T-helper 2 cell (primary cell): ENCODE measurements around the gene MRPS18A.
"Not testable (repeated sequence)": the region's sequence is repeated elsewhere in the genome, so short reads cannot be mapped to it uniquely, and the experiment has no call there.

Source experiments
- DNase-seq, 5 experiments: peaks; one replicate each; pipeline versions ENCODE4 v3.0.0 to v3.0.0-alpha.2; 2012 to 2022

Gene MRPS18A

DNA sequence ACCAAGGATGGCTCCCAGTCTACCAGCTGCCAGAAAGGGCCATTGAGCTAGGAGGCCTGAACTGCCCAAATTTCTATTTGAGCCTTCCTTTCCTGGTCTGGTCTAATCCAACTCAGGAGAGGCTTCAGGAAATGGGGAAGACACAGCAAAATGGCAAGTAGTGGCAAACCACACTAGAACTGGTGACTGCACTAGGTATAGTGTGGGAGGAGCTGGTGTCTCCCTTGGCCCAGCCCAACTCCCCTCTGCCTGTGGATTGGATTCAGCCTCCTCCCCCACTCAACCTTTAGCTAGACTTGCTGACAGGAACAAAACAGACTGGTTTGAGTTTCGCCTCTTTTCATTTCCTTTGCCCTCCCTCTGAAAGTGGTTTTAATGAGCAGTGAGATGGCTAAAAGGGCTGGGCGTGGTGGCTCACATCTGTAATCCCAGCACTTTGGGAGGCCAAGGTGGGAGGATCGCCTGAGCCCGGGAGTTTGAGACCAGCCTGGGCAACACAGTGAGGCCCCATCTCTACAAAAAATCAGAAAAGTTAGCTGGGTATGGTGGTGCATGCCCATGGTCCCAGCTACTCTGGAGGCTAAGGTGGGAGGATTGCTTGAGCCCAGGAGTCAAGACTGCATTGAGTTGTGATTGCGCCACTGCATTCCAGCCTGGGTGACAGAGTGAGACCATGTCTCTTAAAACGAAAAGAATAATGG is 17.5 kb downstream of the MRPS18A start:
- DNase-seq: peak in 1 of 5 experiments; percentile 67

DNA sequence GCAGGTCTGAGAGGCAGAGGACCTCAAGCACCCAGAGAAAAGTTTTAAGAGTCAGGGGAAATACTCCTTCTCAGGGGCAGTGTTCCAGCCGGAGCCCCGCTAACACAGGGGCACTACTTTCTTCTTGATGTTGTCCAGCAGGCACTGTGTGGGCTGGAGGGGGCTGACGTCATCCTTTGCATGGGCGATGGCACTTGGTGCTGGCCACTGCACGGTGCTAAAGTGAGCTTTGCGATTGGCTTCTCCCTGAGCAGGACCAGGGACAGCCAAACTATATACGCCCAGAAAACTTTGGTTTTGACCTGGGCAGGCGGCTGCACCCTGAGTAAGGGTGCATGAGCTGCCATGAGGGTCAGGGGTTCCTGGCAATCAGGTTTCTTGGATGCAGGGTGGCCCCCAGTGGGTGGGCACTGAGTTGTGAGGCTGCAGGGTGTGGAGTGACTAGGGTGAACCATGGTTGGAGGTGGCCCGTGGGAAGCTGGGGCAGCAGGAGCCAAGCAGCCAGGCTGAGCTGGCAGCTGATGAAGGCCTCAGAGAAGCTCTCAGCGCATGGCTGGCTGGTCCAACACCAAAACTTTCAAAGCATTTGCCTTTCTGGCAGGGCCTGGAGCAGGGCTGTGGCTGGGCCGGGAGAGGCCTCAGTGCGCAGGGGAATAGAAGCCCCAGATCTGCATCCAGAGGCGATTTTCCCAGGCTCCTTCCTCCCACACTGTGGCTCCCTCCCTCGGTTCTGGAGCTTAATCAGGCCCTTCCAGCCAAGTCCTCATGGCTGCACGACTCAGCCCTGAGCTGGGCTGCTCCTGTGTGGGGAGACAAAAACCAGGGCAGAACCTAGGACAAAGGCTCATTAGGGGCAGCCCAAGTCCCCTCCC is 18.3 kb downstream of the MRPS18A start:
- DNase-seq: no peak

DNA sequence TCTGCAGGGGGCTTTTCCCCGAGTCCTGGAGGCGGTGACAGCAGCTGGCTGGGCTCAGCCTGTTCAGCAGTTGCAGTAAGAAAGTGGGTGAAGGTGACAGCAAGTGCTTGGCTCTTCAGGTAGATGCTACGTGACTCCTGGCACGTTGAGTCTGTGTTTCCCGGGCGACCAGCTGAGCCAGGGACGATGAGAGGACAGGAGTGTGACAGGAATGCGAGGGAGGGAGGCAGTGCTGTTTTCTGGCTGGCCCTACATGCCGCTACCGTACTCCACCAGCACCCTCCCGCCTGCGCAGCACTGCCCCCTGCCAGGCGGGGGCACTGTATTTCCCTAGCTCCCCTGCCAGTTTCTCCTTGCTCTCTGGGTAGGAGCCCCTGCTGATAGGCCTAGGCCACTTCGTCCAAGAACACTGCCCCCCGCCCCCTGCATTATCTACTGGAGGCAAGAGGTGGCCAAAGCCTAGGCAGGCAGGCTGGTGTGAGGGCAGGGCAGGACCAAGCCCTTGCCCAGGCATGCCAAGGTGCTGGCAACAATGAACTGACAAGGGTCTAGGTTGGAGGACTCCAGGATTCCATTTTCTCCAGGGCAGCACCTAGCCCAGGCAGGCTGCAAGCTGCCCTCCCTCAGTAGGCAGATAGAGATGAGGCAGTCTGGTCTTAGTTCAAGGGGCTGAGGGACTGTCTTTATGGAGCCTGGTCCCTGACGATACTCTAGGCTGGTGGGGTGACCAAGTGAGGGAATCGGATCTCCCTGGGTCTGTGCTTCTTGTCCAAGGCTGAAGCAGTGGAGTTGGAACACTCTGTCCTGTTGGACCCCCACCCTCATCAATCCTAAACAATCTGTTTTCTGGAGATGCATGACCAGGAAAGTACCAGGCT is 19.2 kb downstream of the MRPS18A start:
- DNase-seq: peak in 3 of 5 experiments; percentile 9 to 68 (median 10)

DNA sequence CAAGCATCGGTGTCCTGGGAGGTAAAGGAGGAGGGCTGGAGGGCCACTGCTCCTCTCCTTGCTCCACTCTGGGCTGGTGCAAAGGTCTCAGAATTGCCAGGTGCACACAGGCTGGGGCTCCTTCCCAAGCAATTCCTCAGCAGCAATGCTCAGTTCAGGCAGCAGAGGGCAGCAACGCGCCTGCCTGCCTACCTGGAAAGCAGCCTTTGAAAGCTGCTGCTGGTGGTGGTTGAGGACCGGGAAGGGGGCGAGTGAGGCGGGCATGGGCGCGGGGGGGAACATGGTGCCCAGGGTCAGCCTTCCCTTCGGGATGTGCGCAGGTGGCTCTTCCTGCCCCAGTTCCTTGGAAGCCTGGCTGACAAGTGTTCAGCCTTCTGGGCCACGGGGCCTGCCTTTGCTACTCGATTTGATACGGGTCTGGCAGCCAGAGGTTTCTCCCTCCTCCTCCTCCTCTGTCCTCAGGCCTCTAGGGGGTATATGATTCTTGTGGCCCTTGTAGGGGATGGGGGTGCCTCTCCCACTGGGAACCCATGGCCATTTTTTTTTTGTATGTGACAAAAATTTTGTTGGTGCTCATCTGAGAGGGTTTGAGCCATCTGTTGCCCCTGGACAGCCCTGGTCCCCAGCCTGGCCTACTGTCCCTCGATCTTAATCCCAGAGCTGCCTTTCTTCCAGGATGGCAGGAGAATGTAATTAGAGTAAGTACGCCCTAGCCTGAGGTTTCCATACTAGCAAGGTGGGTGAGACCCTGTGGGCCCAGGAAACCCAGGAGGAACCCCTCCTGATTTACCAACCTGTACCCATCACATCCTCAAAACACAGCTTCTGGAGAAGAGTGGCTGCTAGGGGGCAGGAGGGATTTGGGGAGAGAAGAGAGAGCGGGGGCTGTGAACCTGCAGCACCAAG is 20.1 kb downstream of the MRPS18A start:
- DNase-seq: peak; percentile 53 to 78 (median 67)

DNA sequence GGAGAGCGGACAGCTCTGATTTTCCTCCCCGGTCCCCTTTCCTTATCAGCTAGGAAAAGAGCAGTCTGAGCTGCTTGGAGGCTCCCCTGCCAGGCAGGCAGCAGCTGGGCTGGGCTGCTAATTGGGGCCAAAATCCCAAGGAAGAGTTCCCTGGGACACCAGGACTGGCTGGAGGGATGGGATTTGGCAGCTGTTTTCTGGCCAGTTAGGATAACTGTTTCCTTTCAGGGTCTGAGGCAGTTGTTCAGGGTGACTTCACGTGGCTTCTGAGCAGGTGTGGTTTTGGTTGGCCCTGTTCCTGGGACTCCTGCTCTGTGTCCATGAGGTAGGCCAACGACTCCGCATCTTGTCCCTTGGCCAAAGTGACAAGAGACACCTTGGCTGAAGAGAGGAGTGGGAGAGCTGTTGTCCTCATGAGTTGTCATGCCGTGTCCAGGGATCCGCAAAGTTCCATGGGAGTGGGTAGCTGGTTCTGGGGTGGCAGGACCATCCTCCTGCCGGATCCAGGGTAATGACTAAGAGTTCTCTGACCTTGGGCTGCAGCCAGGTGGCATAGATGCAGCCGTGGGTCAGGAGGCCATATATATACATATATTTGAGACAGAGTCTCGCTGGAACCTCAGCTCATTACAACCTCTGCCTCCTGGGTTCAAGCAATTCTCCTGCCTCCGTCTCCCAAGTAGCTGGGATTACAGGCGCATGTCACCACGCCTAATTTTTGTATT is 21.2 kb downstream of the MRPS18A start:
- no peak for DNase-seq

DNA sequence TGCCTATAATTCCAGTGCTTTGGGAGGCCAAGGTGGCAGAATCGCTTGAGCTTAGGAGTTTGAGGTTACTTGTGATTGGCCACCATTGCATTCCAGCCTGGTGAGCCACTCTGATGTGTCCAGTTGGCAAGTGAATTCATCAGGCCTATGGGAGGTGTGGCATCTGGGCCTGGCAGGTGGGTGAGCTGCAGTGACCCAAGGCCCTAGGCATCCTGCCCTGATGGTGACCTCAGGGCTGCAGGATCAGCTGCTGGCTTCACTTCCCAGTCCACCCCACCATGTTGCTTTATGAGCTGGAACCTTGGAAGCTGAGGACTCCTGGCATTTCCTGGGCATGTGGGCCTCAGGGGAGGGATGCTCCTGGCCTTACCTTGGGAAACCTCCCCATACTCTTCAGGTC is 22.2 kb downstream of the MRPS18A start:
- no peak for DNase-seq

DNA sequence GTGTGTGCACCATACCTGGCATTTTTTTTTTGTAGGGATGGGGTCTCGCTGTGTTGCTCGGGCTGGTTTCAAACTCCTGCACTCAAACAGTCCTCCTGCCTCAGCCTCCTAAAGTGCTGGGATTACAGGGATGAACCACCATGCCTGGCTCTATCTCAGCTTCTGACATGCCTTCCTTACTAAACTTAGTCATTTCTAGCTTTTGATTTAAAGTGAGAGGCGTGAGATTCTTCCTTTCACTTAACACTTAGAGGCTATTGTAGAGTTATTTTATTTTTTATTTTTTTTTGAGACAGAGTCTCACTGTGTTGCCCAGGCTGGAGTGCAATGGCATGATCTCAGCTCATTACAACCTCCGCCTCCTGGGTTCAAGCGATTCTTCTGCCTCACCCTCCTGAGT is 24.6 kb downstream of the MRPS18A start:
- peak in 1 of 5 experiments; percentile 24 for DNase-seq

DNA sequence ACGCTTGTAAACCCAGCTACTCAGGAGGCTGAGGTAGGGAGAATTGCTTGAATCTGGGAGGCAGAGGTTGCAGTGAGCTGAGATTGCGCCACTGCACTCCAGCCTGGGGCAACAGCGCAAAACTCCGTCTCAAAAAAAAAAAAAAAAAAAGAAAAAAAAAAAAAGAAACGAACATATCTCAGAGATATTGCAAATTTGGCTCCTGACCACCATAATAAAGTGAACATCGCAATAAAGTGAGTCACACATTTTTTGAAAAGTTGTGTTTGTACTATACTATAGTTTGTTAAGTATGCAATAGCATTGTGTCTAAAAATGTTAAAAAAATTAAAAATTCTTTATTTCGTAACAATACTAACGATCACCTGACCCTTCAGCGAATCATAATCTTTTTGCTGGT is 29.4 kb downstream of the MRPS18A start:
- no peak for DNase-seq

DNA sequence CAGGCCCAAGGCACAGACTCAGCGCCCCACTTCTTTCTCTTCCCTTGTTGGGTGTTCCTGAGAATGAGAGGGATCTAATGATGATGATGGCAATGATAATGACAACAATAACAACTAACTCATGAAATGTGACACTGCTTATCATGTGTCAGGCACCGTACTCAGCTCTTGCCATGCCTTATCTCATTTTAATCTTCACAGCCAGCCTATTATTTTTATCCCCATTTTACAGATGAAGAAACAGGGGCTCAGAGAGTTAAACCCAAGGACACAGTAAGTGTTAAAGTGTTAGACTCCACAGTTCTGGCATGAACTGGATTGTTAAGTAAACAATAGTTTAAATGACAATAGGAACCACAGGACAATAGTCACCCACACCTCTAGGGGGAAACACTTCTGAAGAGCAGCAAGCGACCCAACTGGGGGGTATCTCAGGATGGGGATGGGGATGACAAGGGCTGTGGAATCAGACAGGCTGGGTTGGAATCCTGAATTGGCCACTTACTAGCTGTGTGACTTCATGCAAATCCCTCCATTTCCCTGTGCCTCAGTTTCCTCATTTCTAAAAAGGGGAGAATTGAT is 30.3 kb downstream of the MRPS18A start:
- no peak for DNase-seq

DNA sequence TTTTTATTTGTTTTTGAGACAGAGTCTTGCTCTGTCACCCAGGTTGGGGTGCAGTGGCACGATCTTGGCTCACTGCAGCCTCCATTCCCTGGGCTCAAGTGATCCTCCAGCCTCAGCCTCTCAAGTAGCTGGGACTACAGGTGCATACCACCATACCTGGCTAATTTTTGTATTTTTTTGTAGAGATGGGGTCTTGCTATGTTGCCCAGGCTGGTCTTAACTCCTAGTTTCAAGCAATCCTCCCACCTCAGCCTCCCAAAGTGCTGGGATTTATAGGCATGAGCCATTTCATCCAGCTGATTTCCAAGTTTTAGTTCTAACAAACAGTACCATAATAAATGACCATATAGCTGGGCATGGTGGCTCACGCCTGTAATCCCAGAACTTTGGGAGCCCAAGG is 34.8 kb downstream of the MRPS18A start:
- not testable (repeated sequence) for DNase-seq

DNA sequence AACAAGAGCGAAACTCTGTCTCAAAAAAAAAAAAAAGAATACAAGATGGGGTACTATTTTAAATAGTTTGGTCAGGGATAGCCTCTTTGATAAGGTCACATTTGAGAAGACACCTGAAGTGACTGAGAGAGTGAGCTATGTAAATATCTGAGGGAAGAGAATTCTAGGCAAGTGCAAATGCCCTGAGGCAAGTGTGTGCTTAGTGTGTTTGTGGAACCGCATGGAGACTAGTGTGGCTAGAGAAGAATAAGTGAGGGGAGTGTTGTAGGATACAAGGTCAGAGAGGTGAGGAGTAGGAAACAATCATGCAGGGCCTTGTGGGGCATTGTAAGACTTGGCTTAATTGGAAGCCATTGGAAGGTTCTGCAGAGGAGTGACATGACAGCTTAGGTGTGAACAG is 39.3 kb downstream of the MRPS18A start:
- DNase-seq: no peak

DNA sequence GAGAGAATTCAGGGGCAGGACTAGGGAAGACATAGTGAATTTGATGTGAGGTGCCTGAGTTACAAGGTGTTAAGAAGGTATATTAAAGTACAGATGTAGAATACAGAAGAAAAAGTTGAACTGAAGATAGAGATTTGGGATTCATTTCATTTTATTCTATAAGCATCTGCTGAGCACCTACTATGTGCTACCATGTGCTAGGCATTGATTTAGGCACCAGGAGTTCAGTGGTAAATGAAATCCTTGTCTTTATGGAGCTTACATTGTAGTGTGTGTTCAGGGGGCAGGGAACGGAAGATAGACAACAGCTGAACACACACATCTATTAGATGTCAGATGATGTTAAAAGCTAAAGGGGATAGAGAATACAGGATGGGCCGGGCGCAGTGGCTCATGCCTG is 40.0 kb downstream of the MRPS18A start:
- no peak for DNase-seq

DNA sequence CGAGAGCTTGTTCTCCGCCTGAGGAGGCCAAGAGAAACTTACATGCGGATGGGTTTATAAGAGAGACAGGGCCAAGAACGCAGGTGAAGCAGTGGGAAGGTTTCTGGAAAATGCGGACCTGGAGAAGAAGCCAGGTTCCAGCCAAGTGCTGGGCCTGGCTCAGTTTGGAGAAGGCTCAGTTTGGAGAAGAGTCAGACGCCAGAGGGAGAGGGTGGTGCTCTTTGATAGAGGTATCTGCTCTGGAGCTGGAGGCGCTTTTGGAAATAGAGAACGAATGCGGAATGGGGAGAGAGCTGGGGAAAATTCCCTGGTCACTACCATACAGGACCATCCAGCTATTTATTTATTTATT is 42.0 kb downstream of the MRPS18A start:
- no peak for DNase-seq

DNA sequence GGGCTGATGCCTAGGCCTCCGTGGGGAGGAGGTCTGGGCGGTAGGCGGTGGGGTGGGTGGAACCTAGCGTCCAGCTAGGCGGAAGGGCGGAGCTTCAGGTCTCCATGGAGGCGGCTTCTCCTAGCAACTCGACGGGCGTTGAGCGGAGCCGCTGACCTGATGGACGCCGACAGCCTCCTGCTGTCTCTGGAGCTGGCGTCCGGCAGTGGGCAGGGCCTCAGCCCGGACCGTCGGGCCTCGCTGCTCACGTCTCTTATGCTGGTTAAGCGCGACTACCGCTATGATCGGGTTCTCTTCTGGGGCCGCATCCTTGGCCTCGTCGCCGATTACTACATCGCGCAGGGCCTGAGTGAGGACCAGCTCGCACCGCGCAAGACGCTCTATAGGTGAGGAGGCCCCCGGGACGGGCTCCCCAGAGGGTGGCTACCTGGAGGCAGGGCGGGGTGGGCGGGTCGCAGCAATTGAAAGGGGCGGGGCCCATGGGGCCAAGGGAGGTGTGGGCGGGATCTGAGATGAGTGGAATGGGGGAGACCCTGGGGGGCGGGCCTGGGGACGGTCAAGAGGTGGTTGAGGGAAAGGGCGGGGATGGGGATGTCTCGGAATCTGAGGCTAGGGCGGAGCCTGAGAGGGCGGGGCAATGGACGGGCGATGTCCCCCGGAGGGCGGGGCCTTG is 42.5 kb downstream of the MRPS18A start, which contains the start of gene RSPH9:
Gene RSPH9, plus strand, starts transcription at position 97 of the 673 bp plus-strand sequence. Its CDS starts 63 bp downstream, at position 160.
- DNase-seq: peak; percentile 24 to 62 (median 45)

DNA sequence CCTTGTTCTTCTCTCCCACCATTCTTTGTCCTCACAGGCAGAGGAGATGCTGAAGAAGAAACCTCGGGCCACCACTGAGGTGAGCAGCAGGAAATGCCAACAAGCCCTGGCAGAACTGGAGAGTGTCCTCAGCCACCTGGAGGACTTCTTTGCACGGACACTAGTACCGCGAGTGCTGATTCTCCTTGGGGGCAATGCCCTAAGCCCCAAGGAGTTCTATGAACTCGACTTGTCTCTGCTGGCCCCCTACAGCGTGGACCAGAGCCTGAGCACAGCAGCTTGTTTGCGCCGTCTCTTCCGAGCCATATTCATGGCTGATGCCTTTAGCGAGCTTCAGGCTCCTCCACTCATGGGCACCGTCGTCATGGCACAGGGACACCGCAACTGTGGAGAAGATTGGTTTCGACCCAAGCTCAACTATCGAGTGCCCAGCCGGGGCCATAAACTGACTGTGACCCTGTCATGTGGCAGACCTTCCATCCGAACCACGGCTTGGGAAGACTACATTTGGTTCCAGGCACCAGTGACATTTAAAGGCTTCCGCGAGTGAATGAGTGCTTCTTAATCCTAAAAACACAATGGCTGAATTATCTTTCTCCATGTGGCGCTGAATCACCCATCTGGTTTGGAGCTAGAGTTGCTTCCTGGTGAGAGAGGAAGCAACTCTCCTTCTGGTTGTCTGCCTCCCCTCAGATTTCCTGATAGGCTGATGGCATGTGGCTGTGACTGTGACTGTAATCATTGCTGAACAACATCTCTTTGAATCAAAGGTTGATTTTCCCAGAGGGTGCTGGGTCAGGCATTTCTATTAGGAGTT is 47.4 kb downstream of the MRPS18A start:
- no peak for DNase-seq

DNA sequence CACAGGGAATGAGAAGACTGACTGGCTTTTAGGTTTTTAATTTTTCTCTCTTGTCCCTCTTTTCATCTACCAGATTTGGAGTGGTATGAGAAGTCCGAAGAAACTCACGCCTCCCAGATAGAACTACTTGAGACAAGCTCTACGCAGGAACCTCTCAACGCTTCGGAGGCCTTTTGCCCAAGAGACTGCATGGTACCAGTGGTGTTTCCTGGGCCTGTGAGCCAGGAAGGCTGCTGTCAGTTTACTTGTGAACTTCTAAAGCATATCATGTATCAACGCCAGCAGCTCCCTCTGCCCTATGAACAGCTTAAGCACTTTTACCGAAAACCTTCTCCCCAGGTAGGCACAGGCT is 51.3 kb downstream of the MRPS18A start:
- DNase-seq: peak in 1 of 5 experiments; percentile 42

DNA sequence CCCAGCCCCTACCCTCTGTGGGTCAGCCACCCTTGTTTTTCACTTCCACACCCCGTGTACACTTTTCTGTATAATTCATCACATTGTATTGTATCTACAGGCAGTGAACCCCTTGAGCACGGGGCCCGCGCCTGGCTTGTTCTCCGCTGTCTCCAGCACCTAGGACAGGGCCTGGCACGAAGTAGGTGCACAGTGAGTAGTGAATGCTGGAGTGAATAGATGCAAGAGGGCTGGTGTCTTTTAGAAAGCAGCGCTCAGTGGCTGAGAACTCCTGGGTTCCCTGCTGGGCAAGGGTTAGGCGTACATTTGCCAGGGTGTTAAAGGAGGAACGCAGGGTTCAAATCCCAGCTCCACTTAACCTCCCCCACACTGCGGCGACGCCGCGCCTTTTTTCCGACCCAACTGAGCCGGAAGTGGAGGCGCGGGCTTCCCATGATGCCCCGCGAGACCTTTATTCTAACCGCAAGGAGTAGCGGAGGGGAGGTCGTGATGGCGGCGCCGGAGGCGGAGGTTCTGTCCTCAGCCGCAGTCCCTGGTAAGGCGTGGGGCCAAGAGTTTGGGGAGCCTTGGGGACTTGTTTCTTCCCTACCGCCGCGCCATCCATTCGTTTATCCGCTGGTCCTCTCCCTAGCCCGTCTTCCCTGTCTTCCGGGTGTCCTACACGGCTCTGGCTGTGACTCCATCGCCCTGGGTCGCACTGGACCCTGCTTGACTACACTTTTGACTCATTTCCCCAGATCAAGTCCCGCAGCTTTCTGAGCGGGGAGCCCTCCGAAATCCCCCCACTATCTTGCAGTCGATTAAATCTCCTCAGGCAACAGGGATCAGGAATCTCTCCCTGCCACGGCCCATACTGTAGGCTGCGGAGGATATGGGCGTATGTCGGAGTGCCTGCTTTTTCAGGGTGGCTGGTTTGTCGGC is 51.9 kb downstream of the MRPS18A start, which contains the start of gene MAD2L1BP:
Gene MAD2L1BP, plus strand, starts transcription at position 454 of the 921 bp plus-strand sequence. Its CDS starts 36 bp downstream, at position 490.
- DNase-seq: peak; percentile 72 to 91 (median 81)

DNA sequence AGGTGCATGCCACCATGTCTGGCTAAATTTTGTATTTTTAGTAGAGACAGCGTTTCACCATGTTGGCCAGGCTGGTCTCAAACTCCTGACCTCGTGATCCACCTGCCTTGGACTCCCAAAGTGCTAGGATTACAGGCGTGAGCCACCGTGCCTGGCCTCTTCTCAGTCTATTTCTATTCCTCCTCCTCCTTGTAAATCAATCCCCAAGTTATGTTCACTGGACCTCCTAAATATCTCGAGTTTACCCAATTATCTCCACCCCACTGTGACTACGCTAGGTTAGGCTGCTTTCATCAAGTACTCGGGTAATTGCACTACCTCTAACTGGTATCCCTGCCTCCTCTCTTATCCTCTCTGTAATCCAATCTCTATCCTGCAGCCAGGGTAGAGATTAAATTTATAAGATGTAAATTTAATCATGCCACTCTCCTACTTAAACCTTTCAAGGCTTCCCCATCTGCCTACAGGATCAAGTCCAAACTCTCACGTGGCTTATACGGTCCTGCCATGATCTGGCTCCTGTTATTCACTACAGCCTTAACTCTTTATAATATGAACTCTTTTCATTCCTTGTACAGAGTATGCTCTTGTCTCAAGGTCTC is 52.8 kb downstream of the MRPS18A start:
- no peak for DNase-seq
